Osteocyte (in vitro differentiated cells): Measurements from ENCODE around the gene PIK3R2. TPM values are rescaled to one million over a fixed set of nuclear protein-coding genes. Genes with fewer than 3 reads are reported as not detected.

ENCODE experiments used
- DNase-seq: peaks from one replicate; pipeline ENCODE4 v3.0.0; 2021; ENCODE audit warnings: mixed read lengths; ENCODE audit not compliant: unreplicated experiment; ENCODE audit errors: extremely low spot score
- H3K27ac Mint-ChIP-seq: one replicate; pipeline ENCODE4 v1.8.0; 2021; ENCODE audit warnings: mild to moderate bottlenecking, mixed read lengths; ENCODE audit not compliant: unreplicated experiment
- H3K27me3 Mint-ChIP-seq: one replicate; pipeline ENCODE4 v1.8.0; 2021; ENCODE audit warnings: mixed read lengths; ENCODE audit not compliant: unreplicated experiment
- H3K36me3 Mint-ChIP-seq: one replicate; pipeline ENCODE4 v1.8.0; 2021; ENCODE audit warnings: mixed read lengths; ENCODE audit not compliant: unreplicated experiment
- H3K4me1 Mint-ChIP-seq: one replicate; pipeline ENCODE4 v1.8.0; 2021; ENCODE audit warnings: mixed read lengths; ENCODE audit not compliant: unreplicated experiment
- H3K4me3 Mint-ChIP-seq: one replicate; pipeline ENCODE4 v1.8.0; 2021; ENCODE audit warnings: mild to moderate bottlenecking, moderate library complexity, mixed read lengths; ENCODE audit not compliant: unreplicated experiment
- H3K9me3 Mint-ChIP-seq: one replicate; pipeline ENCODE4 v1.8.0; 2021; ENCODE audit warnings: mixed read lengths; ENCODE audit not compliant: unreplicated experiment
- CTCF ChIP-seq: fragments of 200-600 bp; sonication (generic); IDR thresholded peaks from 2 replicates; pipeline ENCODE4 v1.5.0; 2021; ENCODE audit warnings: antibody characterized with exemption, mild to moderate bottlenecking, moderate library complexity
- total RNA-seq: library from RNA; stranded (reverse); gene quantifications from 2 replicates; pipeline ENCODE4 v1.2.1, GENCODE V29; 2021

The PIK3R2 gene
- total RNA-seq, 1 donor from 2014 or later: 68.1 TPM

- H3K27me3 Mint-ChIP-seq: no peaks in the 10 kb centered on the region
- TF ChIP-seq CTCF: no peak
- H3K4me1 Mint-ChIP-seq: peaks cover 14% of the 10 kb centered on the region
- H3K36me3 Mint-ChIP-seq: peaks cover 4% of the 10 kb centered on the region
- H3K4me3 Mint-ChIP-seq: no peak overlapping the region
- no peak overlapping the region for H3K27ac Mint-ChIP-seq
- H3K9me3 Mint-ChIP-seq: no peaks in the 10 kb centered on the region
- no peak for DNase-seq
Measured at GRCh38 chr19:18119717-18120105, 33.3 kb upstream of the PIK3R2 start.

DNA sequence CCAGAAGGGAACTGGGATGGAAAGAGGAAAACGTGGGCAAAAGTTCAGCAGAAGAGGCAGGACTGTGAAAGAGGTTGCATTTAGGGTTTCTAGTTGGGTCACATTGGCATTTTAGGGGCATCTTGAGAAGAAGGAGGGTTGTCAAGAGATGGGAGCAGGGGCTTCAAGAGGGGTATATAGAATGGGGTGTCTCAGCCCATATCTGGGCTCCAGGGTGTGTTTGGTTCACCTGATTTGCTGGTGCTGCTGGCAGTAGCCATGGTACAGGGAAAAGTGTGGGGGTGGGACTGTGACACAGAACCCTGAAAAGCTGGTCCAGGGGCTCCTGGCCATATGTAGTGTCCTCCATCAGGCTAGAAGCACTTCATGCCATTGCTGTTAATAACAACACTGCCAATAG lies 32.8 kb upstream of the PIK3R2 start:
- Mint-ChIP-seq H3K9me3 (no peaks in the 10 kb centered on the region), H3K4me1 (peaks cover 14% of the 10 kb centered on the region), H3K27ac (no peak overlapping the region), H3K27me3 (no peaks in the 10 kb centered on the region), H3K4me3 (no peak overlapping the region), H3K36me3 (peaks cover 4% of the 10 kb centered on the region)
- no peak for TF ChIP-seq CTCF
- DNase-seq: no peak

- no peak for TF ChIP-seq CTCF
- Mint-ChIP-seq H3K4me3 (no peak overlapping the region), H3K27me3 (no peaks in the 10 kb centered on the region), H3K9me3 (no peaks in the 10 kb centered on the region), H3K4me1 (peaks cover 14% of the 10 kb centered on the region), H3K36me3 (peaks cover 6% of the 10 kb centered on the region), H3K27ac (no peak overlapping the region)
- DNase-seq: no peak
Measured at GRCh38 chr19:18121166-18121565, 31.8 kb upstream of the PIK3R2 start.

DNA sequence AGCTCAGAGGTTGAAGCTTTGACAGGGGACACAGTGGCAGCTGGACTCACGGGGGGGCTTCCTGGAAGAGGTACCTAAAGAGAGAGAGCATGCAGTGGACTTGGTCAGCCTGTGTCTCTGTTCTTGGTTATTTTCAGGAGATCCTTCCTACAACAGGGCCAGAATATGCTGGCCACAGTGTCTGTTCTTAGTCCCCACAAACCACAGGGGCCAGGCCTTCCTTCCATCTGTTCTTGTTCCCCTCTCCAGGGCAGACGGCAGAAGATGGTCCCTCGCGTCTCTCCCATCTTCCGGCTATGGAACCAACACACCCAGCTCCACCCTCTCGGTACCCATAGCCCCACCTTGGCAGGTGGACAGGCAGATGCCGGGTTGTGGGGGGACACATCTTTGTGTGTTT lies 30.5 kb upstream of the PIK3R2 start:
- Mint-ChIP-seq H3K4me3 (no peak overlapping the region), H3K9me3 (no peaks in the 10 kb centered on the region), H3K27ac (no peak overlapping the region), H3K36me3 (peaks cover 6% of the 10 kb centered on the region), H3K4me1 (peaks cover 11% of the 10 kb centered on the region), H3K27me3 (no peaks in the 10 kb centered on the region)
- DNase-seq: no peak
- no peak for TF ChIP-seq CTCF

GRCh38 chr19:18122860-18123795 lies 29.8 kb upstream of the PIK3R2 start:
- H3K27me3 Mint-ChIP-seq: no peaks in the 10 kb centered on the region
- no peak for DNase-seq
- H3K27ac Mint-ChIP-seq: no peak overlapping the region
- peaks cover 6% of the 10 kb centered on the region for H3K36me3 Mint-ChIP-seq
- H3K9me3 Mint-ChIP-seq: no peaks in the 10 kb centered on the region
- peaks cover 9% of the 10 kb centered on the region for H3K4me1 Mint-ChIP-seq
- TF ChIP-seq CTCF: no peak
- no peak overlapping the region for H3K4me3 Mint-ChIP-seq
